Spleen (tissue), 11 donors: ENCODE results near the gene ITPK1. TPM values are rescaled to one million over a fixed set of nuclear protein-coding genes. Genes with fewer than 3 reads are reported as not detected.

Source experiments
- DNase-seq: peaks from one replicate; pipeline ENCODE4 v3.0.0-alpha.2; 2020
- H3K27ac ChIP-seq, 8 donors: fragments of 200-600 bp; sonication (generic) in 7 of 8; 1 replicate in 4 of 8; 2 replicates in 4 of 8; pipeline versions ENCODE4 v1.5.0 to v1.8.0; 2016 to 2021; ENCODE audit warnings: inconsistent platforms in 4 of 8, mild to moderate bottlenecking in 4 of 8, moderate library complexity in 1 of 8
- H3K27me3 ChIP-seq, 7 donors: fragments of 200-600 bp; sonication (generic) in 6 of 7; replicated peaks in 1 of 7; 1 replicate in 4 of 7; 2 replicates in 3 of 7; pipeline versions ENCODE4 v1.5.0 to v1.8.0; 2016 to 2021; ENCODE audit warnings: inconsistent platforms in 3 of 7, mild to moderate bottlenecking in 1 of 7
- H3K36me3 ChIP-seq, 6 donors: fragments of 200-600 bp; sonication (generic) in 5 of 6; 1 replicate in 4 of 6; 2 replicates in 2 of 6; pipeline versions ENCODE4 v1.5.0 to v1.8.0; 2016 to 2021; ENCODE audit warnings: inconsistent platforms in 2 of 6
- H3K4me1 ChIP-seq, 6 donors: fragments of 200-600 bp; sonication (generic) in 5 of 6; 1 replicate in 3 of 6; 2 replicates in 3 of 6; pipeline versions ENCODE4 v1.5.0 to v1.8.0; 2016 to 2021; ENCODE audit warnings: inconsistent platforms in 3 of 6
- H3K4me3 ChIP-seq, 8 donors: fragments of 200-600 bp; sonication (generic) in 7 of 8; 1 replicate in 4 of 8; 2 replicates in 4 of 8; pipeline versions ENCODE4 v1.5.0 to v1.8.0; 2016 to 2021; ENCODE audit warnings: inconsistent platforms in 4 of 8, mild to moderate bottlenecking in 4 of 8, moderate library complexity in 2 of 8
- H3K9me3 ChIP-seq, 8 donors: fragments of 200-600 bp; sonication (generic) in 7 of 8; 1 replicate in 4 of 8; 2 replicates in 4 of 8; pipeline versions ENCODE4 v1.5.0 to v1.8.0; 2016 to 2021; ENCODE audit warnings: inconsistent platforms in 4 of 8
- CTCF ChIP-seq, 11 experiments: fragments of 200-600 bp in 7 of 11; fragments of 450-650 bp in 4 of 11; sonication (generic) in 4 of 11; IDR thresholded peaks in 8 of 11; conservative IDR thresholded peaks in 3 of 11; 1 replicate in 7 of 11; 2 replicates in 4 of 11; pipeline versions ENCODE4 v1.4.0 to v1.8.0; 2016 to 2021; ENCODE audit warnings: antibody characterized with exemption in 11 of 11, inconsistent platforms in 4 of 11, mild to moderate bottlenecking in 1 of 11
- POLR2A ChIP-seq, 3 donors: fragments of 450-650 bp; IDR thresholded peaks; one replicate each; pipeline ENCODE4 v1.5.1; 2017; ENCODE audit warnings: antibody characterized with exemption in 3 of 3, mild to moderate bottlenecking in 1 of 3
- POLR2AphosphoS5 ChIP-seq, 3 donors: sonication (generic); formaldehyde crosslinking; IDR thresholded peaks; one replicate each; pipeline ENCODE4 v1.5.1; 2017; ENCODE audit warnings: antibody characterized with exemption in 3 of 3
- WGBS, 5 donors: extraction: QIAGEN DNeasy Blood & Tissue Kit in 3 of 5; methylation state at CpG; one replicate each; pipeline versions ENCODE4 v1.1.5 to v1.1.7; 2013 to 2018; 5-methylcytosine and 5-hydroxymethylcytosine counted together
- intact Hi-C: fragments of 100-400 bp; cut with DNase I; formaldehyde crosslinking; loops from one replicate; pipeline ENCODE4 v1.15.0; 2023; ENCODE audit warnings: low total_unique reads
- polyA plus RNA-seq, 3 donors: library from polyadenylated mRNA; stranded (reverse); fragments of 200-250 nt; gene quantifications; one replicate each; pipeline ENCODE4 v1.2.1, GENCODE V29; 2013
- total RNA-seq, 7 donors: library from RNA; depleted of rRNA in 3 of 7; stranded (reverse); fragments of >200 nt in 3 of 7; fragmentation: NEBNext Ultra II Directional in 4 of 7; extraction: Animal tissue kit (Norgen Biotek cat#: 25700) in 4 of 7; gene quantifications; one replicate each; pipeline versions ENCODE4 v1.1.0 to v1.2.1, GENCODE V29; 2016 to 2021
- donor health status: healthy with polysubstance abuse.
- donor health status: DM: no; HTN: no; CAD: no; lungs with moderate emphysema.
- donor health status: DM: no; HTN: no; CAD: no.
- donor health status: Bipolar disorder and iron deficiency.
- donor health status: healthy.
- donor health status: DM: no; HTN: no; CAD: no.
- donor health status: DM: yes; HTN: yes; CAD: no.

Gene ITPK1
- total and polyA plus RNA-seq, 10 donors: 22.9 to 123 (median 68.0) TPM

GRCh38 chr14:93100100-93100499, 15.6 kb downstream of the ITPK1 start:
- intact Hi-C loops: no loop called here
- peak overlapping the region in 1 of 8 donors; percentile 14 for H3K27ac ChIP-seq
- TF ChIP-seq CTCF (IDR thresholded peaks at IDR 0.05 in 8 of 11, conservative IDR thresholded peaks at IDR 0.05 in 3 of 11): no peak
- no peaks in the 10 kb centered on the region for H3K36me3 ChIP-seq
- H3K4me3 ChIP-seq: no peak overlapping the region
- 95 to 100% (median 96%) methylated on average over 3 of the region's 3 CpGs for WGBS, 5 donors
- H3K4me1 ChIP-seq: peaks cover 9 to 80% (median 54%) of the 10 kb centered on the region in 6 donors
- no peak for DNase-seq
- H3K27me3 ChIP-seq: no peaks in the 10 kb centered on the region
- no peaks in the 10 kb centered on the region for H3K9me3 ChIP-seq

GRCh38 chr14:93099643-93100042, 16.1 kb downstream of the ITPK1 start:
- no peak overlapping the region for H3K4me3 ChIP-seq
- TF ChIP-seq POLR2A (IDR thresholded peaks at IDR 0.05): no peak
- no peak for TF ChIP-seq POLR2AphosphoS5 (IDR thresholded peaks at IDR 0.05)
- TF ChIP-seq CTCF (IDR thresholded peaks at IDR 0.05 in 8 of 11, conservative IDR thresholded peaks at IDR 0.05 in 3 of 11): no peak
- peak overlapping the region in 2 of 8 donors; percentile 14 to 46 for H3K27ac ChIP-seq
- no peaks in the 10 kb centered on the region for H3K27me3 ChIP-seq
- peaks cover 9 to 80% (median 50%) of the 10 kb centered on the region in 6 donors for H3K4me1 ChIP-seq
- WGBS, 5 donors: 78 to 93% (median 88%) methylated on average over 7 to 9 of the region's 9 CpGs
- intact Hi-C loops: no loop called here
- H3K9me3 ChIP-seq: no peaks in the 10 kb centered on the region
- DNase-seq: no peak
- H3K36me3 ChIP-seq: peaks cover 0 to 2% (median 0%) of the 10 kb centered on the region in 6 donors

- intact Hi-C loops: no loop called here
- 74 to 80% (median 76%) methylated on average over 6 to 7 of the region's 7 CpGs for WGBS, 5 donors
- Histone ChIP-seq H3K27ac (peak overlapping the region in 3 of 8 donors; percentile 0 to 46 (median 14)), H3K4me1 (peaks cover 7 to 80% (median 45%) of the 10 kb centered on the region in 6 donors), H3K4me3 (no peak overlapping the region), H3K9me3 (no peaks in the 10 kb centered on the region), H3K36me3 (peaks cover 0 to 6% (median 0%) of the 10 kb centered on the region in 6 donors), H3K27me3 (no peaks in the 10 kb centered on the region)
- TF ChIP-seq POLR2A (IDR thresholded peaks at IDR 0.05) (no peak), CTCF (IDR thresholded peaks at IDR 0.05 in 8 of 11, conservative IDR thresholded peaks at IDR 0.05 in 3 of 11) (no peak), POLR2AphosphoS5 (IDR thresholded peaks at IDR 0.05) (no peak)
- no peak for DNase-seq
These were observed 16.5 kb downstream of the ITPK1 start for GRCh38 chr14:93099196-93099595.

GRCh38 chr14:93096691-93097322, 18.9 kb downstream of the ITPK1 start:
- intact Hi-C loops: no loop called here
- Histone ChIP-seq H3K27me3 (no peaks in the 10 kb centered on the region), H3K27ac (peak overlapping the region in 2 of 8 donors; percentile 11 to 13), H3K9me3 (no peaks in the 10 kb centered on the region), H3K4me3 (no peak overlapping the region), H3K4me1 (peaks cover 0 to 83% (median 41%) of the 10 kb centered on the region in 6 donors), H3K36me3 (peaks cover 0 to 8% (median 0%) of the 10 kb centered on the region in 6 donors)
- TF ChIP-seq POLR2A (IDR thresholded peaks at IDR 0.05): no peak
- TF ChIP-seq CTCF (IDR thresholded peaks at IDR 0.05 in 8 of 11, conservative IDR thresholded peaks at IDR 0.05 in 3 of 11): no peak
- TF ChIP-seq POLR2AphosphoS5 (IDR thresholded peaks at IDR 0.05): no peak
- WGBS, 5 donors: 84 to 94% (median 90%) methylated on average over 9 to 13 of the region's 13 CpGs
- no peak for DNase-seq
